C4-2B (cell line): ENCODE data around the gene TYW3.

Source experiments
- CTCF ChIP-seq: fragments of 450-650 bp; conservative IDR thresholded peaks from 2 replicates; pipeline ENCODE4 v1.5.1; 2017; ENCODE audit warnings: mild to moderate bottlenecking
- ZFX ChIP-seq: fragments of 450-650 bp; IDR thresholded peaks from 2 replicates; pipeline ENCODE4 v1.6.1; 2017

- TF ChIP-seq ZFX = no peak
- TF ChIP-seq CTCF = no peak
Measured at GRCh38 chr1:74717626-74718025, 15.3 kb upstream of the TYW3 start.
